LNCAP (cell line): ENCODE data around the gene TMEM43.

Experiments
- TF ChIP-seq, protein P1 (sequence below): fragments of 450-650 bp; IDR thresholded peaks from 2 replicates; pipeline ENCODE4 v1.5.1; 2017; ENCODE audit warnings: mild to moderate bottlenecking

The TMEM43 gene

DNA sequence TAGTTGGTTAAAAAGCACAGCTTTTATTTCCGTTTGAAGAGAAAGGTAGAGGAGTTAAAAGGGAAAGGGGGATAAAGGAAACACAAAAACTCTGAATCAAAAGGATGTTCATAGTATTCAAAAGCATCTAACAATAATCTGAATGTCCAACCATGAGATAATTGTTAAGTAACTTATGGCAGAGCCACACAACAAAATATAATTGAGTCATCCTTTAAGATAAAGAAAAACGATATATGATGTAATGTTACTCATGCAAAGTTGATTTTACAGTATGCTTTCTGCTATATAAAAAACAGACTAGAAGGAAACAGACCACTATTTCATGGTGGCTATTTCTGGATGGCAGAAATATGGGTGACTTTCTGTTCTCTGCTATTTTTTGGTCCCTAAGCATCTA, 49.6 kb downstream of the TMEM43 start:
- TF ChIP-seq, protein P1, sequence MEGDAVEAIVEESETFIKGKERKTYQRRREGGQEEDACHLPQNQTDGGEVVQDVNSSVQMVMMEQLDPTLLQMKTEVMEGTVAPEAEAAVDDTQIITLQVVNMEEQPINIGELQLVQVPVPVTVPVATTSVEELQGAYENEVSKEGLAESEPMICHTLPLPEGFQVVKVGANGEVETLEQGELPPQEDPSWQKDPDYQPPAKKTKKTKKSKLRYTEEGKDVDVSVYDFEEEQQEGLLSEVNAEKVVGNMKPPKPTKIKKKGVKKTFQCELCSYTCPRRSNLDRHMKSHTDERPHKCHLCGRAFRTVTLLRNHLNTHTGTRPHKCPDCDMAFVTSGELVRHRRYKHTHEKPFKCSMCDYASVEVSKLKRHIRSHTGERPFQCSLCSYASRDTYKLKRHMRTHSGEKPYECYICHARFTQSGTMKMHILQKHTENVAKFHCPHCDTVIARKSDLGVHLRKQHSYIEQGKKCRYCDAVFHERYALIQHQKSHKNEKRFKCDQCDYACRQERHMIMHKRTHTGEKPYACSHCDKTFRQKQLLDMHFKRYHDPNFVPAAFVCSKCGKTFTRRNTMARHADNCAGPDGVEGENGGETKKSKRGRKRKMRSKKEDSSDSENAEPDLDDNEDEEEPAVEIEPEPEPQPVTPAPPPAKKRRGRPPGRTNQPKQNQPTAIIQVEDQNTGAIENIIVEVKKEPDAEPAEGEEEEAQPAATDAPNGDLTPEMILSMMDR, result no peak

GRCh38 chr3:14175383-14176037, 50.7 kb downstream of the TMEM43 start:
- TF ChIP-seq, protein P1, result no peak

GRCh38 chr3:14177580-14178246, 52.9 kb downstream of the TMEM43 start:
- TF ChIP-seq, protein P1, result no peak

DNA sequence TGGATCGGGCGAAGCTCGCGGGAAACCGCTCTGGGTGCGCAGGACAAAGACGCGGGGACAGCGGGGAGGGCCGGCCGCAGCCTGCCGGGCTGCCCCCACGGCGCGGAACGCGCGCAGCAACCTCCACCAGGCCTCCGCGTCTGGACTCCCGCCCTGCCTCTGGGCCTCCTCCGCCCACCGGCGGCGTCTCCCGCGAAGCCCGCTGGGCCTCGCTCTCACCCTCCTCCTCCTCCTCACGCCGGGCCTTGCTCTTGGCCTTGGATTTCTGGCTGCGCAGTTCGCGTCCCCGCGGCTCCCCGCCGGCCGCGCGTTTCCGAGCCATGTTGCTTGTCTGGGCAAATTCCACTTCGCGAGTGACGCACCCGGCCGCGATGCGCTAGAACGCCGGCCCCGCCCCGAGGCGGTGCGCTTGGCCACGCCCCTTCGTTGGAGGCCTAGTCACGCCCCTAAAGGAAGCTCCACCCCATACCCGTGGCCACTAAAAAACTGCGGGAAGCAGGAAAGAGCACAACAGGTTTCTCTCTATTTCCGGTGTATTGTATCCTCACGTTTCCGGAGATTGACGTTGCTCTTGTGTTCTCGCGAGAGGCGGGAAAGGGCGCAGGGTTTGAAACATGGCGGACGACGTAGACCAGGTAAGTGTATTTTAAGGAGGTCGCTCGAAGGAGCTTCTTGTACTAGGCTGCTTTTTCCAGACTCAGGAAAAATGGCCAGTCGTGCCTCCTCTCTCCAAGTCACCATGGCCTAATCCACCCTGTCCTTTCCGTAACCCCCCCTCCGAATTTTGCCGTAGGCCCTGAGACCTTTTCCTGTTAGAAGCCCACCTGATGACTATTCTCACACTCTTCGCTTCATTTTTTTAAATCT, 53.6 kb downstream of the TMEM43 start, which contains the start of the genes LSM3 and XPC:
TSS of gene LSM3 (plus strand) at position 571 of the 867 bp plus-strand sequence. CDS start at position 615, 44 bp downstream.
TSS of gene XPC (minus strand) at position 355 of the 867 bp plus-strand sequence. CDS start at position 322, 33 bp downstream.
- TF ChIP-seq, protein P1, result no peak

- TF ChIP-seq, protein P1, result no peak
These were observed 54.2 kb downstream of the TMEM43 start for GRCh38 chr3:14179114-14179465.

DNA sequence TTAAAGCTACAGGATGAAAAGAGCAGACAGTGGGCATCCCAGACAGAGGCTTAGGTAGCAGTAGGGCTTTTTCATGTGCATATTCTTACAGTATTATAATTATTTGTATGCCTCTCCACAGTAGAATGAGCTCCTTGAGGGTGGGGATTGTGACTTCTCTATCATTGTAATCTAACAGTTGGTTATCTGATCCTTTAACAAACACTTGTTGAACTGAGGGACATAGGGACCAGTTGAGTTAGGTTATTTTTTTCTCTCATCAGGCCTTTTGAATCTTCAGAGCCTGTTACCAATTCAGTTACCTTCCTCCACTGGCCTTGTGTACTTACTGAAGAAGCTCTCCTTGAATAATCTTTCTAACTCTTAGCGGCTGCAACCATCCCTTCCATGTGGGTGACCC, 54.9 kb downstream of the TMEM43 start:
- TF ChIP-seq, protein P1, result no peak

DNA sequence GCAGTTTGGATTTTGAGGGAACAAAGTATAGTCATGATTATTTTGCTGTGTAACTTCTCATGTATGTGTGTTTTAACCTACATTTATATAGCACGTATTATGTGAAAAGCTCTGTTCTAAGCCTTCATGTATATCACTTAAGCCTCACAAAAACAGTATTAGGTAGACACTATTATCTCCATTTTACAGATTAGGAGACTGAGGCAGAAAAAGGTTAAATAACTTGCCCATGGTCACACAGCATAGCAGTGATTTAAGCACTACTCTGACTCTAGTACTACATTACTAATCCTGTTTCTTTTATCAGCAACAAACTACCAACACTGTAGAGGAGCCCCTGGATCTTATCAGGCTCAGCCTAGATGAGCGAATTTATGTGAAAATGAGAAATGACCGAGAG, 56.4 kb downstream of the TMEM43 start:
- TF ChIP-seq, protein P1, result no peak
